K562 (cell line): Measurements from ENCODE around the gene HES4. TPM values are rescaled to one million over a fixed set of nuclear protein-coding genes. Genes with fewer than 3 reads are reported as not detected.

Experiments
- CLOCK ChIP-seq: fragments of 250-450 bp; sonication (Bioruptor Pico); IDR thresholded peaks from 2 replicates; pipeline ENCODE4 v1.4.0; 2020; ENCODE audit warnings: mild to moderate bottlenecking, moderate library complexity, borderline replicate concordance
- CREBBP ChIP-seq: IDR thresholded peaks from one replicate; pipeline ENCODE4 v1.6.1; 2012; ENCODE audit warnings: low read depth, mild to moderate bottlenecking, control low read depth, inconsistent platforms, low read length
- E2F4 ChIP-seq: sonication (generic); formaldehyde crosslinking; IDR thresholded peaks from 2 replicates; pipeline ENCODE4 v1.8.0; 2022; ENCODE audit warnings: mild to moderate bottlenecking, low read depth, missing genetic modification reagents
- E4F1 ChIP-seq: fragments of 250-450 bp; sonication (Bioruptor Pico); IDR thresholded peaks from 2 replicates; pipeline ENCODE4 v1.5.0; 2021; ENCODE audit warnings: mild to moderate bottlenecking, borderline replicate concordance
- EP300 ChIP-seq: IDR thresholded peaks from 2 replicates; pipeline ENCODE4 v1.6.1; 2012; ENCODE audit warnings: low read length, improper control_type of control experiment
- ETS1 ChIP-seq: conservative IDR thresholded peaks from 2 replicates; pipeline ENCODE4 v1.6.1; 2011; ENCODE audit warnings: low read depth, mild to moderate bottlenecking, low read length; ENCODE audit not compliant: control insufficient read depth
- ETV5 ChIP-seq: sonication (generic); formaldehyde crosslinking; IDR thresholded peaks from 2 replicates; pipeline ENCODE4 v1.4.0; 2020; ENCODE audit warnings: low read depth, mild to moderate bottlenecking, missing genetic modification reagents
- NFXL1 ChIP-seq: fragments of 450-650 bp; formaldehyde crosslinking; IDR thresholded peaks from 2 replicates; pipeline ENCODE4 v1.4.0; 2021; ENCODE audit warnings: mild to moderate bottlenecking
- NR0B1 ChIP-seq: fragments of 450-650 bp; IDR thresholded peaks from one replicate; pipeline ENCODE4 v1.6.1; 2018; ENCODE audit warnings: mild to moderate bottlenecking, moderate library complexity; ENCODE audit not compliant: partially characterized antibody
- PCBP1 ChIP-seq: fragments of 200-400 bp; formaldehyde crosslinking; IDR thresholded peaks from 2 replicates; pipeline ENCODE4 v1.6.1; 2018; ENCODE audit warnings: mild to moderate bottlenecking, low read depth, low read length; ENCODE audit not compliant: poor library complexity, severe bottlenecking
- TCF15 ChIP-seq: fragments of 250-450 bp; sonication (Bioruptor Pico); IDR thresholded peaks from 2 replicates; pipeline ENCODE4 v1.8.0; 2022; ENCODE audit warnings: moderate library complexity, mild to moderate bottlenecking, inconsistent platforms
- ZBTB2 ChIP-seq: fragments of 450-650 bp; IDR thresholded peaks from 2 replicates; pipeline ENCODE4 v1.6.1; 2016; ENCODE audit warnings: antibody characterized with exemption
- ZNF197 ChIP-seq: fragments of 200-800 bp; sonication (Bioruptor generic); IDR thresholded peaks from 2 replicates; pipeline ENCODE4 v1.6.1; 2016; ENCODE audit warnings: low read depth, missing genetic modification characterization, missing compliant biosample characterization
- ZNF224 ChIP-seq: sonication (generic); formaldehyde crosslinking; IDR thresholded peaks from 2 replicates; pipeline ENCODE4 v1.8.0; 2022; ENCODE audit warnings: mild to moderate bottlenecking, missing genetic modification reagents
- ZNF347 ChIP-seq: fragments of 450-650 bp; formaldehyde crosslinking; IDR thresholded peaks from 2 replicates; pipeline ENCODE4 v1.4.0; 2020; ENCODE audit warnings: low read depth, mild to moderate bottlenecking, moderate library complexity
- ZNF431 ChIP-seq: sonication (generic); formaldehyde crosslinking; IDR thresholded peaks from 2 replicates; pipeline ENCODE4 v1.8.0; 2022; ENCODE audit warnings: mild to moderate bottlenecking, missing genetic modification reagents
- polyA plus RNA-seq, 8 experiments: library from polyadenylated mRNA; depleted of rRNA in 4 of 8; stranded (reverse) in 5 of 8; unstranded in 3 of 8; fragments of >200 nt; fragmentation: Nextera tagmentation in 2 of 8; fragmentation: Illumina TruSeq in 1 of 8; extraction: Ambion mirVana in 2 of 8; extraction: Trizol in 1 of 8; gene quantifications; 2 replicates each; pipeline versions ENCODE4 v1.2.1 to v1.2.3, GENCODE V29; 2011 to 2014; ENCODE audit warnings: inconsistent platforms in 1 of 8, missing spikeins in 1 of 8
- total RNA-seq, 7 experiments: library from RNA; depleted of rRNA in 6 of 7; stranded (reverse); fragments of >200 nt in 6 of 7; fragmentation: Illumina TruSeq in 2 of 7; extraction: Trizol in 2 of 7; gene quantifications; 2 replicates each; pipeline versions ENCODE4 v1.2.1 to v1.2.3, GENCODE V29; 2011 to 2021; ENCODE audit warnings: low replicate concordance in 1 of 7

Gene HES4
- total and polyA plus RNA-seq, 9 of the 15 experiments (the other 6 are each of a cell fraction or from before 2014, with no cell fraction given), result 0.21 to 43.7 (median 5.3) TPM; not detected in 2

- TF ChIP-seq CLOCK (no peak), E2F4 (CRISPR knock-in tag) (no peak), E4F1 (CRISPR knock-in tag) (no peak), CREBBP (no peak), NR0B1 (no peak), TCF15 (no peak), ZNF197 (CRISPR knock-in tag) (no peak), ZNF347 (no peak), ETS1 (0 out of 2 replicates have a peak, but pooled peaks have one; percentile 55), EP300 (no peak), ZBTB2 (no peak), ZNF224 (CRISPR knock-in tag) (no peak), ETV5 (CRISPR knock-in tag) (peak; percentile 91), PCBP1 (peak; percentile 50), NFXL1 (no peak), ZNF431 (CRISPR knock-in tag) (no peak; the same call in 1 of the 2 replicates)
Observed at GRCh38 chr1:966704-967300, 33.1 kb downstream of the HES4 start (continued).
